AG04450 (cell line): Measurements from ENCODE around the gene RHEX. TPM values are rescaled to one million over a fixed set of nuclear protein-coding genes. Genes with fewer than 3 reads are reported as not detected.

Source experiments
- CTCF ChIA-PET: fragments of 300-600, 350-600 bp; formaldehyde crosslinking; extraction: SDS; loops from one replicate; lab custom pipeline; 2022; ENCODE audit warnings: antibody characterized with exemption, inconsistent platforms; lab: Charles Lee
- POLR2A ChIA-PET: fragments of 350-600 bp; formaldehyde crosslinking; extraction: SDS; loops from one replicate; lab custom pipeline; 2021; ENCODE audit warnings: antibody characterized with exemption, inconsistent platforms; lab: Yijun Ruan, JAX
- DNase-seq: peaks from one replicate; pipeline ENCODE4 v3.0.0-alpha.2; 2011; ENCODE audit warnings: low read depth, low spot score
- H3K27ac ChIP-seq: one replicate; pipeline ENCODE4 v1.5.1; 2012; ENCODE audit warnings: low read depth, low read length, control low read depth
- H3K27me3 ChIP-seq: one replicate; pipeline ENCODE4 v1.6.0; 2012; ENCODE audit warnings: low read length; ENCODE audit not compliant: control insufficient read depth, insufficient read depth
- H3K4me3 ChIP-seq: 2 replicates; pipeline ENCODE4 v1.5.1; 2011; ENCODE audit warnings: mild to moderate bottlenecking, low read depth, low read length, control low read depth
- H3K9me3 ChIP-seq: 2 replicates; pipeline ENCODE4 v1.5.1; 2012; ENCODE audit warnings: low read length; ENCODE audit not compliant: control insufficient read depth, insufficient read depth
- polyA plus RNA-seq: library from polyadenylated mRNA; depleted of rRNA; stranded (reverse); fragments of >200 nt; gene quantifications from 2 replicates; pipeline ENCODE4 v1.2.3, GENCODE V29; 2011
- TF ChIP-seq, protein P1 (sequence below): IDR thresholded peaks from 2 replicates; pipeline ENCODE4 v1.5.1; 2011; ENCODE audit warnings: low read depth, low read length, control low read depth, inconsistent platforms

RHEX gene
- polyA plus RNA-seq, 1 experiment = not detected

DNA sequence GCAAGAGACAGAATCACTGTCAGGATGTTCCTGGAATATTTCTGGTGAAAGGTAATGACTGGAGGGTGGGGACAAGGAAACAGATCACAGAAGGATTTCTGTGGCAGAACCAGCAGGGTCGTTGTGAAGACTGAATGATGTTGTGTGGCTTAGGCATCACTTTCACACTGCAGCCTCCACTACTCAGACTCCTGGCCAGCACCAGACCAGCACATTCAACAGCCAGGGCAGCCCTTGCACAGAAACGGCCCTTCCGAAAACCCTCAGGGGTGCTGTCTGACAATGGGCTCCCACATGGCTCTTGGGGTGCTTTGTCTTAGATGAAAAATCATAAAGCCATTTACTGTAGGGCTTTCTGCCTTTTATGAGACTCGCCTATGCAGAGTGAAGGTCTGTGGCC is 46.0 kb upstream of the RHEX start:
- Histone ChIP-seq H3K27me3 (no peaks in the 10 kb centered on the region), H3K9me3 (no peaks in the 10 kb centered on the region), H3K27ac (no peak overlapping the region), H3K4me3 (no peak overlapping the region)
- ChIA-PET POLR2A (no interaction called here), CTCF (no interaction called here)
- TF ChIP-seq, protein P1, sequence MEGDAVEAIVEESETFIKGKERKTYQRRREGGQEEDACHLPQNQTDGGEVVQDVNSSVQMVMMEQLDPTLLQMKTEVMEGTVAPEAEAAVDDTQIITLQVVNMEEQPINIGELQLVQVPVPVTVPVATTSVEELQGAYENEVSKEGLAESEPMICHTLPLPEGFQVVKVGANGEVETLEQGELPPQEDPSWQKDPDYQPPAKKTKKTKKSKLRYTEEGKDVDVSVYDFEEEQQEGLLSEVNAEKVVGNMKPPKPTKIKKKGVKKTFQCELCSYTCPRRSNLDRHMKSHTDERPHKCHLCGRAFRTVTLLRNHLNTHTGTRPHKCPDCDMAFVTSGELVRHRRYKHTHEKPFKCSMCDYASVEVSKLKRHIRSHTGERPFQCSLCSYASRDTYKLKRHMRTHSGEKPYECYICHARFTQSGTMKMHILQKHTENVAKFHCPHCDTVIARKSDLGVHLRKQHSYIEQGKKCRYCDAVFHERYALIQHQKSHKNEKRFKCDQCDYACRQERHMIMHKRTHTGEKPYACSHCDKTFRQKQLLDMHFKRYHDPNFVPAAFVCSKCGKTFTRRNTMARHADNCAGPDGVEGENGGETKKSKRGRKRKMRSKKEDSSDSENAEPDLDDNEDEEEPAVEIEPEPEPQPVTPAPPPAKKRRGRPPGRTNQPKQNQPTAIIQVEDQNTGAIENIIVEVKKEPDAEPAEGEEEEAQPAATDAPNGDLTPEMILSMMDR = no peak
- DNase-seq = no peak

DNA sequence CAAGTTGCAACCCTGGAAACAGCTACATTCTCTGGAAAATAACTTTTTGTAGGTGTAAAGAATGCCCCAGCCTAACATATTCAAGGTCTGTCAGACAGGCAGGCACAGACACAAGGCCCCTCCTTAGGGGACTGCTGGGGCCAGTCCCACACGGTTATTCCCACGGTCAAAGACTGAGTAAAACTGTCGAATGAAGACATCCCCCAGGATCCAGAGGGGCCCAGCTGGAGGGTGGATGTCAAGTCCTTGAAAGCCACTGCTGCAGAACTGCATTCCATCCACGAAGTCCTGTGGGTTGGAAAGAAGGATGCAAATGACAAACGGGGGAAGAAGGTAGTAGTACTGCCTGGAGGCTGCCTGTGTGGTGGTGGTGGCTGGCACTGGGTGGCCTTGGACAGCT is 42.9 kb upstream of the RHEX start:
- CTCF ChIA-PET = no interaction called here
- TF ChIP-seq, protein P1 = no peak
- DNase-seq = no peak
- Histone ChIP-seq H3K27me3 (peaks cover 5% of the 10 kb centered on the region), H3K9me3 (no peaks in the 10 kb centered on the region), H3K27ac (no peak overlapping the region), H3K4me3 (no peak overlapping the region)
- POLR2A ChIA-PET = no interaction called here

DNA sequence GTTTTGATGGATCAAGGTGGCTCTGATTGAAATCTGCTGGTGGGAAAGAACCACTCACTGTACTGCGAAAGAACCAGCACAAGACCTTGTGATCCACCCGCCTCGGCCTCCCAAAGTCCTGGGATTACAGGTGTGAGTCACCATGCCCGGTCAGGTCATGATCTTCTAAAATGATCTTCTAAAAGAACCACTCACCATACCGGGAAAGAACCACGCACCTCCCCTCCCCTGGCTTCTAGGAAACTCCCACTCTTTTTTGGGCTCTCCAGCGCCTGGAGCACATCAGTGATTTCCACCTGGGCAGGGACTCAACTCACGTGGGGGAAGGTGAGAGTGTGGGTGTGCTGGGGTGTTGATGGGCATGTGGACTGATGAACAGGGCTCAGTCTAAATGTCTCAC is 41.9 kb upstream of the RHEX start:
- Histone ChIP-seq H3K27ac (no peak overlapping the region), H3K4me3 (no peak overlapping the region), H3K9me3 (no peaks in the 10 kb centered on the region), H3K27me3 (peaks cover 7% of the 10 kb centered on the region)
- TF ChIP-seq, protein P1 = no peak
- ChIA-PET CTCF (no interaction called here), POLR2A (no interaction called here)
- no peak for DNase-seq

DNA sequence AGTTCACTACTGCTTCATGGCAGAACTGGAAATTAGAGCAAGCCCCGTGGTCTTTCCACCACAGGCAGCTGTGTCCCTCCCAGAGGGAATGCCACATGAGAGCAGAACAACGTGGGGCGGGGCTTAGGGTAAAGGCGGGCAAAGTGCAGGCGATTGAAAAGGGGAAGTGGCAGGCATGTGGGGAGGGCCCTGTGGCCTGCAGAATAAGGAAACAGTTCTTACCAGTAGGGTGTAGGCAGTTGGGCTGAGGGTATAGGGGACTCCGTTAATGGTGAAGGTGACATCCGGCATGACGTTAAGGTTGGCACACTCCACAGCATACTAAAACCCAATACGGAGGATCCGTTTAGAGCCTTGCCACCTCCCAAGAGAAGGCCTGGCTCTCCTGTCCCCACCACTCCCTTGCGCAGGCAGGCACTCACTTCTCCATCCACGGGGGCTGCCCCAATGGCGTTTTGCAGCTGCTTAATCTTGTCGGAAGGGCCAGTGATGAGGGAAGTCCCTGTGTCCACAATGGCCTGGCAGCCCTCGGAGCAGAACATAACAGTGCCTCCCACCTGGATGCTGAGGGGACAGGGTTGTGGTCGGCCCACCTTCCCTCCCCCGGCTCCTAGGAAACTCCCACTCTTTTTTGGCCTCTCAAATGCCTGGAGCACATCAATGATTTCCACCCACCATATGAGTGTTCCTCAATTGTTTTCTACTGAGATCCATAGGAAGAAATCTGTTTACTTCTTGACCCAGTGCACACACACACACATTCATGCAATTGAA is 40.7 kb upstream of the RHEX start:
- no peak overlapping the region for H3K4me3 ChIP-seq
- TF ChIP-seq, protein P1 = no peak
- POLR2A ChIA-PET = no interaction called here
- no peak overlapping the region for H3K27ac ChIP-seq
- no peaks in the 10 kb centered on the region for H3K9me3 ChIP-seq
- CTCF ChIA-PET = no interaction called here
- no peak for DNase-seq
- H3K27me3 ChIP-seq = peaks cover 10% of the 10 kb centered on the region

DNA sequence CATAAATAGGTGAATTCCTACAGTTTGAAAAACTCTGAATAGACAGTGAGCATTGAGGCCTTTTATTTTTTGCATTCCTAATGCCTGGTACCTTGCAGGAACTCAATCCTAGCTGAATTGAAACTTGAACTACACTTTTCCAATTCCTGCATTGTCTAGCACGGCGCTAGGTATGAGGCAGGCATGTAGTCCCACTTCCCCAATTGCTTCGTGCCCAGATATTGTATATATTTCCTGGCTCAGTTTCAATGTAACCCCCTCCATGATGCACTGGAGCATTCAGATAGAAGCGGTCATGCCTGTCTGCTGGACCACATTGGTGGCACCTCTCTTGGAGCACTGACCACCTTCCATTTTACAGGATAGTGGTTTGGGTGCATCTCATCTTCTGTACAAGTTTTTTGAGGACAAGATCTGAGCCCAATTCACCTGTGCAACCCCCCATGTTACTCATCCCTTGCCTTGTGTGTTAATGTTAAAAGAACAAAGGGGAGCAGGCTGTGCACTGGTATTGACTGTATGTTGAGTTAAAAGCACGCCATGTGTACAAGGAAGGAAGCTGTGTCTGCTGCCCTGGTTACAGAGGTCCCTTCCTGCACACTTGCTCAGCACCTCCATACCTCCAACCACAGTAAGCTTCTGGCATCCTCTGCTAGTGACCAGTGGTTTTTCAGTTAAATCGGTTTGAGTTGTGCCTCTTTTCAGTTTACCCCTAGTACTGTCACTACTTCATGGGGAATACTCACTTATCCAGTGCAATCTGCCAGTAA is 39.8 kb upstream of the RHEX start:
- CTCF ChIA-PET = interaction anchor here (0.6 kb wide), 1 partner anchor 357 kb away, joined by 3 read pairs; no protein-coding TSS in a partner anchor
- POLR2A ChIA-PET = no interaction called here

More for the DNA sequence above, 39.8 kb upstream of the RHEX start:
- Histone ChIP-seq H3K4me3 (no peak overlapping the region), H3K9me3 (no peaks in the 10 kb centered on the region), H3K27ac (no peak overlapping the region), H3K27me3 (peaks cover 10% of the 10 kb centered on the region)
- TF ChIP-seq, protein P1 = no peak
- no peak for DNase-seq
